HUDEP-2 (cell line): Measurements from ENCODE around the gene SVOP.
"Not testable (repeated sequence)": the region's sequence is repeated elsewhere in the genome, so short reads cannot be mapped to it uniquely, and the experiment has no call there.

Source experiments
- DNase-seq, 76 experiments: peaks; one replicate each; lab custom pipeline; 2025; ENCODE audit not compliant: unreplicated experiment in 76 of 76; lab: John Stamatoyannopoulos, UW

Gene SVOP

GRCh38 chr12:108859141-108859922 lies 161.5 kb downstream of the SVOP start:
- DNase-seq, result not testable (repeated sequence)

DNA sequence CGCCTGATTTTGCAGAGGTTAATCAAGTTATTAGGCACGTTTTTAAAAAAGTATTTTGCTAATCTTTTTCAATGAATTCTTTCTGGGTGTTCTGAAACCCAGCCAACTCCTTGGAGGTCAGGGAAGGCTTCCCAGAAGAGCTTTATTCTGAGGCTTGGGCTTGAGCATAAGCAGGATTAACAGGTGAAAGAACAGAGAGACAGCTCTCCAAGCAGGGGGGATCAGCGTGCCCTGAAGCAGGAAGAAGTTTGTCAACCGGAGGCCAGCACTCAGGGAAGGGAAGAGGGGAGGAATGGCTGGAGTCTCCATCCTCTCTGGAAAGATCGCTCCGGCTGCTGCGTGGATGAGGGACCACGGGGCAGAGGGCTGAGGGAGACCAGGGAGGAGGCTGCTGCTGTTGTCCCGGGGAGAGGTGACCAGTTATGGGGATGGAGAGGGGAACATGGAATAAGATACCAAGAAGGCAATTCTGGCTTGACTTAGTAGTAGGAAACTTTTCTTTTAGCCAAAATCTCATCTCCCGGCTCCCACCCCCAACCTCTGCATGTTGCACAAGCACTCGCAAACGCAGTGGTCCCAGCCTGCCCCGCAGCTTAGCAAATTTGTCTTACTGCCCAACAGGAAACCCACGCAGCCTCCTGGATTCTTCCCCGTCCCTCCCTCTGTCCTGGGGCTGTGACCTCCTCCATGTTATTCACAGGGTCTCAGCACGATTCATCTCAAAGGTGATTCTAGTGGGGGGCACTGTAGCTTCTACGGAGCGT lies 162.4 kb downstream of the SVOP start:
- no peak for DNase-seq
